GM21529 (cell line): Measurements from ENCODE around the gene UPF2.
"Not testable (repeated sequence)": the region's sequence is repeated elsewhere in the genome, so short reads cannot be mapped to it uniquely, and the experiment has no call there.

Source experiments
- ATAC-seq: cut with Tn5 transposase; IDR thresholded peaks from one replicate; pipeline ENCODE4 v1.9.1; 2021; ENCODE audit not compliant: unreplicated experiment

The UPF2 gene

GRCh38 chr10:11975795-11976194, 66.8 kb downstream of the UPF2 start:
- ATAC-seq = no peak

- ATAC-seq = not testable (repeated sequence)
Measured at GRCh38 chr10:11972523-11972922, 70.1 kb downstream of the UPF2 start.

- ATAC-seq = no peak
Measured at GRCh38 chr10:11962176-11962575, 80.4 kb downstream of the UPF2 start.

GRCh38 chr10:11961771-11962170, 80.8 kb downstream of the UPF2 start:
- no peak for ATAC-seq

- no peak for ATAC-seq
Measured at GRCh38 chr10:11959966-11960365, 82.6 kb downstream of the UPF2 start.

- ATAC-seq = no peak
Measured at GRCh38 chr10:11958956-11959355, 83.7 kb downstream of the UPF2 start.

GRCh38 chr10:11951695-11952094, 90.9 kb downstream of the UPF2 start:
- no peak for ATAC-seq

GRCh38 chr10:11950325-11951018, 92.1 kb downstream of the UPF2 start:
- no peak for ATAC-seq

GRCh38 chr10:11949152-11949551, 93.5 kb downstream of the UPF2 start:
- peak; percentile 45 for ATAC-seq

GRCh38 chr10:11946652-11947051, 96.0 kb downstream of the UPF2 start:
- no peak for ATAC-seq

GRCh38 chr10:11936389-11937152, 106.0 kb downstream of the UPF2 start:
- no peak for ATAC-seq

GRCh38 chr10:11934262-11934661, 108.3 kb downstream of the UPF2 start:
- no peak for ATAC-seq

GRCh38 chr10:11933577-11934223, 108.9 kb downstream of the UPF2 start:
- ATAC-seq = no peak

- no peak for ATAC-seq
Measured at GRCh38 chr10:11931038-11931437, 111.6 kb downstream of the UPF2 start.

- no peak for ATAC-seq
Measured at GRCh38 chr10:11930312-11930978, 112.2 kb downstream of the UPF2 start.

GRCh38 chr10:11927746-11928145, 114.9 kb downstream of the UPF2 start:
- no peak for ATAC-seq

GRCh38 chr10:11921800-11922392, 120.7 kb downstream of the UPF2 start:
- no peak for ATAC-seq

- ATAC-seq = no peak
Measured at GRCh38 chr10:11919271-11919670, 123.3 kb downstream of the UPF2 start.

- ATAC-seq = no peak
Measured at GRCh38 chr10:11918384-11918783, 124.2 kb downstream of the UPF2 start.

GRCh38 chr10:11913079-11913641, 129.4 kb downstream of the UPF2 start:
- no peak for ATAC-seq

- ATAC-seq = no peak
Measured at GRCh38 chr10:11910102-11910501, 132.5 kb downstream of the UPF2 start.
